ENCODE results near the gene NOSIP. TPM values are rescaled to one million over a fixed set of nuclear protein-coding genes. Genes with fewer than 3 reads are reported as not detected.
A peak's percentile ranks its signal among the peaks of the same experiment; 100 is the strongest.

The NOSIP gene
- total and polyA plus RNA-seq, 11 donors = 37.3 to 91.3 (median 49.0) TPM

DNA sequence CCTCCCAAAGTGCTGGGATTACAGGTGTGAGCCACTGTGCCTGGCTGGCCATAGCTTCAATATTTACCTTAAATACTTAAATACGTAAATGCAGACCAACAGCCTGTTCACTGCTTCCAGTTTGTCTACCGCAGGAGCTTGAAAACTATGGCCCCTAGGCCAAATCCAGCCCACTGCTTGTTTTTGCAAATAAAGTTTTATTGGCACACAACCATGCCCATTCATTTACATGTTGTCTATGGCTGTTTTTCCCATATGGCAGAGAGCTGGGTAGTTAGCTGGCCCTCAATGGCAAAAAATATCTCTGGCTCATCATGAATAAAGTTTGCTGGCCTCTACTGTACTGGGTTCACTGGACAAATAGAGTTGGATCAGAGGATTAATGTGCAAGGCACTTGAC, 22.4 kb upstream of the NOSIP start:
- Histone ChIP-seq H3K4me3 (no peak overlapping the region), H3K4me1 (peaks cover 0 to 6% (median 0%) of the 10 kb centered on the region in 12 donors), H3K9me3 (no peaks in the 10 kb centered on the region), H3K27me3 (no peaks in the 10 kb centered on the region), H3K36me3 (peaks cover 0 to 96% (median 91%) of the 10 kb centered on the region in 9 donors), H3K27ac (no peak overlapping the region)
- ATAC-seq (no peak), DNase-seq (no peak)
- 96 to 100% (median 97%) methylated on average over 2 of the region's 2 CpGs for WGBS, 4 donors
- intact Hi-C loops (cut with DNase I) = no loop called here
- TF ChIP-seq, protein P1, sequence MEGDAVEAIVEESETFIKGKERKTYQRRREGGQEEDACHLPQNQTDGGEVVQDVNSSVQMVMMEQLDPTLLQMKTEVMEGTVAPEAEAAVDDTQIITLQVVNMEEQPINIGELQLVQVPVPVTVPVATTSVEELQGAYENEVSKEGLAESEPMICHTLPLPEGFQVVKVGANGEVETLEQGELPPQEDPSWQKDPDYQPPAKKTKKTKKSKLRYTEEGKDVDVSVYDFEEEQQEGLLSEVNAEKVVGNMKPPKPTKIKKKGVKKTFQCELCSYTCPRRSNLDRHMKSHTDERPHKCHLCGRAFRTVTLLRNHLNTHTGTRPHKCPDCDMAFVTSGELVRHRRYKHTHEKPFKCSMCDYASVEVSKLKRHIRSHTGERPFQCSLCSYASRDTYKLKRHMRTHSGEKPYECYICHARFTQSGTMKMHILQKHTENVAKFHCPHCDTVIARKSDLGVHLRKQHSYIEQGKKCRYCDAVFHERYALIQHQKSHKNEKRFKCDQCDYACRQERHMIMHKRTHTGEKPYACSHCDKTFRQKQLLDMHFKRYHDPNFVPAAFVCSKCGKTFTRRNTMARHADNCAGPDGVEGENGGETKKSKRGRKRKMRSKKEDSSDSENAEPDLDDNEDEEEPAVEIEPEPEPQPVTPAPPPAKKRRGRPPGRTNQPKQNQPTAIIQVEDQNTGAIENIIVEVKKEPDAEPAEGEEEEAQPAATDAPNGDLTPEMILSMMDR (IDR thresholded peaks at IDR 0.05) = no peak
- TF ChIP-seq POLR2A (IDR thresholded peaks at IDR 0.05) = no peak

DNA sequence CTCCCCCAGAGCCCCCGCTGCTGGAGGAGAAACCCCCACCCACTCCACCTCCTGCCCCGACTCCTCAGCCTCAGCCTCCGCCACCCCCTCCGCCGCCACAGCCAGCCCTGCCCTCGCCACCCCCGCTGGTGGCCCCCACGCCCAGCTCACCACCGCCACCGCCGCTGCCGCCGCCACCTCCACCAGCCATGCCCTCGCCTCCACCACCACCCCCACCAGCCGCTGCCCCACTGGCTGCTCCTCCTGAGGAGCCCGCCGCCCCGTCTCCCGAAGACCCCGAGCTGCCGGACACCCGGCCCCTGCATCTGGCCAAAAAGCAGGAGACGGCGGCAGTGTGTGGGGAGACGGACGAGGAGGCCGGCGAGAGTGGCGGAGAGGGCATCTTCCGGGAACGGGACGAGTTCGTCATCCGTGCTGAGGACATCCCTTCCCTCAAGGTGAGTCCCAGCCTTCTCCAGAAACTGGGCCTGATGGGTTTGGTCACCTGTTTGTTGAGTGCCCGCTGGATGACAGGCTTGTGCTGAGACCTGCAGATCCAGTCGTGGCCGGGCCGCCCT, 21.2 kb upstream of the NOSIP start:
- TF ChIP-seq POLR2A (IDR thresholded peaks at IDR 0.05) = no peak
- TF ChIP-seq, protein P1 (IDR thresholded peaks at IDR 0.05) = no peak
- intact Hi-C loops (cut with DNase I) = no loop called here
- DNase-seq = peak in 1 of 5 donors; percentile 53
- no peak overlapping the region for H3K4me3 ChIP-seq
- H3K27ac ChIP-seq = no peak overlapping the region
- ATAC-seq = no peak
- H3K27me3 ChIP-seq = no peaks in the 10 kb centered on the region
- WGBS, 4 donors = 91 to 96% (median 94%) methylated on average over 24 to 38 of the region's 38 CpGs
- H3K4me1 ChIP-seq = peaks cover 0 to 6% (median 0%) of the 10 kb centered on the region in 12 donors
- H3K9me3 ChIP-seq = no peaks in the 10 kb centered on the region
- H3K36me3 ChIP-seq = peaks cover 0 to 94% (median 91%) of the 10 kb centered on the region in 9 donors

DNA sequence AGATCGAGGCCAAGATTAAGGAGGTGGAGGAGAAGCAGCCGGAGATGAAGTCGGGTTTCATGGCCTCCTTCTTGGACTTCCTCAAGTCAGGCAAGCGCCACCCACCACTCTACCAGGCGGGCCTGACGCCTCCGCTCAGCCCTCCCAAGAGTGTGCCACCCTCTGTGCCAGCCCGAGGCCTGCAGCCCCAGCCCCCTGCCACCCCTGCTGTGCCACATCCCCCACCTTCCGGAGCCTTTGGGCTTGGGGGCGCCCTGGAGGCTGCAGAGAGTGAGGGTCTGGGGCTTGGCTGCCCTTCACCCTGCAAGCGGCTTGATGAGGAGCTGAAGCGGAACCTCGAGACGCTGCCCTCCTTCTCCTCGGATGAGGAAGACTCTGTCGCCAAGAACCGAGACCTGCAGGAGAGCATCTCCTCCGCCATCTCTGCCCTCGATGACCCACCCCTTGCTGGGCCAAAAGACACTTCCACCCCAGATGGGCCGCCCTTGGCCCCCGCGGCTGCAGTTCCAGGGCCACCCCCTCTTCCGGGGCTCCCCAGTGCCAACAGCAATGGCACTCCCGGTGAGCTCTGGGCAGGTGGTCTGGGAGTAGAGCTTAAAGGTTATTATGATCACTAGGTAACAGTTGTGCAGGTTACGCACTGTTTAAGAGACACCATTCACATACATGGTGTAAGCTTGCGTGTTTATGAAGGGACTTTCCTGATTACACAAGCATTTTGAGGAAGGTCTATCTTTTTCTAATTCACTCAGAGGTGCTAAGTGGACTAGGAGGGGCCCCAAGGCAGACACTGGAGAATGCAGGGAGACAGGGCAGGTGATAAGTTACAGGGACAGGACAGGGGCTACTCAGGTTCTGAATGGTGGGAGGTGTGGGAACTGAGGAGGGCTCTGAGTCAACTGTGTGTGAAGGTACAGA, 19.3 kb upstream of the NOSIP start:
- no peaks in the 10 kb centered on the region for H3K9me3 ChIP-seq
- WGBS, 4 donors = 94 to 95% (median 94%) methylated on average over 18 to 26 of the region's 26 CpGs
- intact Hi-C loops (cut with DNase I) = loop anchor here in 2 of 10 donors (5.0 to 10.0 kb wide), 2 partner anchors 38 to 75 kb away; partner anchors contain the start of gene PRMT1 (in 1 of the 2)
- no peak overlapping the region for H3K27ac ChIP-seq
- ATAC-seq = no peak
- TF ChIP-seq, protein P1 (IDR thresholded peaks at IDR 0.05) = no peak
- TF ChIP-seq POLR2A (IDR thresholded peaks at IDR 0.05) = no peak
- H3K4me3 ChIP-seq = no peak overlapping the region
- no peaks in the 10 kb centered on the region for H3K4me1 ChIP-seq
- peaks cover 0 to 96% (median 94%) of the 10 kb centered on the region in 9 donors for H3K36me3 ChIP-seq
- no peak for DNase-seq
- H3K27me3 ChIP-seq = no peaks in the 10 kb centered on the region

DNA sequence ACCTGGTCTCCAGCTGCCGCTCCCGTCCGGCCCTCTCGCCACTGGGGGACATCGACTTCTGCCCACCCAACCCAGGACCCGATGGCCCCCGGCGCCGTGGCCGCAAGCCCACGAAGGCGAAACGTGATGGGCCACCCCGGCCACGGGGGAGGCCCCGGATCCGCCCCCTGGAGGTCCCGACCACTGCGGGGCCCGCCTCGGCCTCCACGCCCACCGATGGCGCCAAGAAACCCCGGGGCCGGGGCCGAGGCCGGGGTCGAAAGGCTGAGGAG, 17.3 kb upstream of the NOSIP start:
- H3K27ac ChIP-seq = no peak overlapping the region
- DNase-seq = no peak
- H3K36me3 ChIP-seq = peaks cover 0 to 87% (median 81%) of the 10 kb centered on the region in 9 donors
- H3K9me3 ChIP-seq = no peaks in the 10 kb centered on the region
- no peak for ATAC-seq
- 94 to 98% (median 97%) methylated on average over 29 of the region's 29 CpGs for WGBS, 4 donors
- intact Hi-C loops (cut with DNase I) = loop anchor here in 2 of 10 donors (5.0 to 10.0 kb wide), 2 partner anchors 40 to 77 kb away; partner anchors contain the start of gene PRMT1 (in 1 of the 2)
- H3K4me3 ChIP-seq = no peak overlapping the region
- peaks cover 4 to 17% (median 12%) of the 10 kb centered on the region in 12 donors for H3K4me1 ChIP-seq
- TF ChIP-seq, protein P1 (IDR thresholded peaks at IDR 0.05) = no peak
- TF ChIP-seq POLR2A (IDR thresholded peaks at IDR 0.05) = no peak
- H3K27me3 ChIP-seq = no peaks in the 10 kb centered on the region
